HG02642 (cell line): ENCODE measurements around the gene SEMA7A.
A peak's percentile ranks its signal among the peaks of the same experiment; 100 is the strongest.

ENCODE experiments used
- ATAC-seq: cut with Tn5 transposase; IDR thresholded peaks from one replicate; pipeline ENCODE4 v1.9.1; 2021; ENCODE audit warnings: mild to moderate bottlenecking; ENCODE audit not compliant: unreplicated experiment, poor library complexity

The SEMA7A gene

GRCh38 chr15:74453925-74454763 is 20.4 kb upstream of the SEMA7A start:
- ATAC-seq: no peak

- no peak for ATAC-seq
Measured at GRCh38 chr15:74451861-74452835, 18.4 kb upstream of the SEMA7A start.

- ATAC-seq: no peak
Measured at GRCh38 chr15:74451322-74451721, 17.6 kb upstream of the SEMA7A start.

GRCh38 chr15:74449643-74450205 is 16.0 kb upstream of the SEMA7A start:
- no peak for ATAC-seq

GRCh38 chr15:74449095-74449494 is 15.3 kb upstream of the SEMA7A start:
- ATAC-seq: no peak

GRCh38 chr15:74445816-74446763 is 12.3 kb upstream of the SEMA7A start:
- no peak for ATAC-seq

- ATAC-seq: no peak
Measured at GRCh38 chr15:74444106-74445062, 10.6 kb upstream of the SEMA7A start.

GRCh38 chr15:74443100-74443909 is 9.5 kb upstream of the SEMA7A start:
- ATAC-seq: no peak

- no peak for ATAC-seq
Measured at GRCh38 chr15:74442604-74443003, 8.8 kb upstream of the SEMA7A start.

GRCh38 chr15:74442063-74442462 is 8.3 kb upstream of the SEMA7A start:
- no peak for ATAC-seq

GRCh38 chr15:74441248-74441941 is 7.6 kb upstream of the SEMA7A start:
- ATAC-seq: no peak

GRCh38 chr15:74438721-74439316 is 5.1 kb upstream of the SEMA7A start:
- ATAC-seq: peak; percentile 44

- no peak for ATAC-seq
Measured at GRCh38 chr15:74438206-74438605, 4.4 kb upstream of the SEMA7A start.

GRCh38 chr15:74434263-74435136 is 742 bp upstream of the SEMA7A start:
- no peak for ATAC-seq

- peak; percentile 17 for ATAC-seq
Measured at GRCh38 chr15:74432968-74433591, 678 bp downstream of the SEMA7A start.
